SK-N-SH treated with all-trans-retinoic acid at 6 μM for 48 hours (cell line): ENCODE measurements around the gene PABPC1L.

Experiments used
- ATAC-seq: fragments of 200-7000 bp; cut with Tn5 transposase; 3 replicates; pipeline ENCODE4 v1.9.1; 2020; ENCODE audit warnings: mild to moderate bottlenecking, moderate library complexity
- ARNTL ChIP-seq: fragments of 450-650 bp; formaldehyde crosslinking; IDR thresholded peaks from 2 replicates; pipeline ENCODE4 v1.5.0; 2020; ENCODE audit warnings: low read depth, mild to moderate bottlenecking, moderate library complexity, borderline replicate concordance
- BACH2 ChIP-seq: fragments of 250-450 bp; sonication (Bioruptor Pico); IDR thresholded peaks from 2 replicates; pipeline ENCODE4 v1.9.0; 2021; ENCODE audit warnings: mild to moderate bottlenecking, borderline replicate concordance
- CSDC2 ChIP-seq: fragments of 250-450 bp; sonication (Bioruptor Pico); IDR thresholded peaks from 2 replicates; pipeline ENCODE4 v1.5.0; 2020; ENCODE audit warnings: mild to moderate bottlenecking, moderate library complexity
- ESRRG ChIP-seq: fragments of 250-450 bp; sonication (Bioruptor Pico); IDR thresholded peaks from 2 replicates; pipeline ENCODE4 v1.6.1; 2021; ENCODE audit warnings: mild to moderate bottlenecking
- GLIS3 ChIP-seq: fragments of 250-450 bp; sonication (Bioruptor Pico); IDR thresholded peaks from 2 replicates; pipeline ENCODE4 v1.5.0; 2020; ENCODE audit warnings: mild to moderate bottlenecking, moderate library complexity
- ISL1 ChIP-seq: fragments of 250-450 bp; sonication (Bioruptor Pico); IDR thresholded peaks from 2 replicates; pipeline ENCODE4 v2.1.2; 2022; ENCODE audit warnings: mild to moderate bottlenecking, moderate library complexity
- OSR1 ChIP-seq: fragments of 250-450 bp; sonication (Bioruptor Pico); IDR thresholded peaks from 2 replicates; pipeline ENCODE4 v1.8.0; 2022; ENCODE audit warnings: moderate library complexity, mild to moderate bottlenecking, inconsistent platforms
- POU6F1 ChIP-seq: fragments of 250-450 bp; sonication (Bioruptor Pico); IDR thresholded peaks from 2 replicates; pipeline ENCODE4 v1.8.0; 2021; ENCODE audit warnings: low read depth, mild to moderate bottlenecking, moderate library complexity, borderline replicate concordance
- PPARA ChIP-seq: fragments of 250-450 bp; sonication (Bioruptor Pico); IDR thresholded peaks from 2 replicates; pipeline ENCODE4 v1.5.0; 2020; ENCODE audit warnings: mild to moderate bottlenecking, borderline replicate concordance
- RARB ChIP-seq: fragments of 250-450 bp; sonication (Bioruptor Pico); IDR thresholded peaks from 2 replicates; pipeline ENCODE4 v1.8.0; 2021; ENCODE audit warnings: mild to moderate bottlenecking, moderate library complexity
- SNAI2 ChIP-seq: fragments of 250-450 bp; sonication (Bioruptor Pico); IDR thresholded peaks from 2 replicates; pipeline ENCODE4 v1.5.0; 2020; ENCODE audit warnings: mild to moderate bottlenecking, moderate library complexity
- TCF4 ChIP-seq: fragments of 250-450 bp; sonication (Bioruptor Pico); IDR thresholded peaks from 2 replicates; pipeline ENCODE4 v1.8.0; 2021; ENCODE audit warnings: mild to moderate bottlenecking, moderate library complexity, borderline replicate concordance
- TOX ChIP-seq: fragments of 250-450 bp; sonication (Bioruptor Pico); IDR thresholded peaks from 2 replicates; pipeline ENCODE4 v1.8.0; 2021; ENCODE audit warnings: mild to moderate bottlenecking, moderate library complexity, borderline replicate concordance
- TSHZ2 ChIP-seq: fragments of 250-450 bp; sonication (Bioruptor Pico); IDR thresholded peaks from 2 replicates; pipeline ENCODE4 v1.5.0; 2020; ENCODE audit warnings: mild to moderate bottlenecking, moderate library complexity
- ZC3H10 ChIP-seq: fragments of 250-450 bp; sonication (Bioruptor Pico); IDR thresholded peaks from 2 replicates; pipeline ENCODE4 v1.5.1; 2021; ENCODE audit warnings: mild to moderate bottlenecking, moderate library complexity
- ZFP3 ChIP-seq: fragments of 250-450 bp; sonication (Bioruptor Pico); IDR thresholded peaks from 2 replicates; pipeline ENCODE4 v1.5.0; 2020; ENCODE audit warnings: mild to moderate bottlenecking, moderate library complexity
- ZFP30 ChIP-seq: fragments of 450-650 bp; formaldehyde crosslinking; IDR thresholded peaks from 2 replicates; pipeline ENCODE4 v1.5.0; 2022; ENCODE audit warnings: mild to moderate bottlenecking, moderate library complexity
- ZNF8 ChIP-seq: fragments of 450-650 bp; formaldehyde crosslinking; IDR thresholded peaks from 2 replicates; pipeline ENCODE4 v1.5.0; 2020; ENCODE audit warnings: mild to moderate bottlenecking, moderate library complexity
- TF ChIP-seq, protein P1 (sequence below): fragments of 250-450 bp; sonication (Bioruptor Pico); IDR thresholded peaks from 2 replicates; pipeline ENCODE4 v1.8.0; 2020; ENCODE audit warnings: mild to moderate bottlenecking, moderate library complexity, borderline replicate concordance
- TF ChIP-seq, protein P2 (sequence below): fragments of 250-450 bp; sonication (Bioruptor Pico); IDR thresholded peaks from 2 replicates; pipeline ENCODE4 v1.5.1; 2021; ENCODE audit warnings: mild to moderate bottlenecking, moderate library complexity
- TF ChIP-seq, protein P3 (sequence below): fragments of 250-450 bp; sonication (Bioruptor Pico); IDR thresholded peaks from 2 replicates; pipeline ENCODE4 v1.5.1; 2020; ENCODE audit warnings: low read depth, mild to moderate bottlenecking, moderate library complexity

The PABPC1L gene

DNA sequence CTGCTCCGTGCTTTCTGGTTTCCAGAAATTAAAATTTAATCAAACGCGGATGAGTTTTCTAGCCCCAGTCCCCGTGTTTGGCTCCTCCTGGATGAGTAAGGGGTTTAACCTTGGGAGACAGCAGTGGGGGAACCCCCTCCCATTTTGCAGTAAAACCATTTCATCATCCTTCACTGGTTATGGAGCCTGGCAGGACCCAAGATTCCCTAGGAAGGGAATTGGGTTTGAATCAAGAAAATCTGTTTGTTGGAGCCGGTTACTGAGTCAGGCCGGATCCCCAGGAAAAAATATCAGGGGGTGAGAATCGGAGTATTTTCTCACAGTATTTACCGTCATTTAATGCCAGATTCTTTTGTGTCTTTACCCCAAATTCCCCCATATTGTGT lies 23.6 kb upstream of the PABPC1L start:
- no peak for ATAC-seq
- TF ChIP-seq ISL1 (CRISPR knock-in tag) (no peak), TCF4 (no peak), CSDC2 (CRISPR knock-in tag) (no peak), ARNTL (CRISPR knock-in tag) (no peak), ZFP3 (CRISPR knock-in tag) (no peak), BACH2 (CRISPR knock-in tag) (no peak), SNAI2 (CRISPR knock-in tag) (no peak), ZNF8 (no peak), TSHZ2 (CRISPR knock-in tag) (no peak), TOX (CRISPR knock-in tag) (no peak), GLIS3 (CRISPR knock-in tag) (no peak), PPARA (CRISPR knock-in tag) (no peak), ESRRG (CRISPR knock-in tag) (no peak), OSR1 (CRISPR knock-in tag) (no peak), RARB (CRISPR knock-in tag) (no peak), ZC3H10 (CRISPR knock-in tag) (no peak), ZFP30 (CRISPR knock-in tag) (no peak)
- TF ChIP-seq, protein P1, sequence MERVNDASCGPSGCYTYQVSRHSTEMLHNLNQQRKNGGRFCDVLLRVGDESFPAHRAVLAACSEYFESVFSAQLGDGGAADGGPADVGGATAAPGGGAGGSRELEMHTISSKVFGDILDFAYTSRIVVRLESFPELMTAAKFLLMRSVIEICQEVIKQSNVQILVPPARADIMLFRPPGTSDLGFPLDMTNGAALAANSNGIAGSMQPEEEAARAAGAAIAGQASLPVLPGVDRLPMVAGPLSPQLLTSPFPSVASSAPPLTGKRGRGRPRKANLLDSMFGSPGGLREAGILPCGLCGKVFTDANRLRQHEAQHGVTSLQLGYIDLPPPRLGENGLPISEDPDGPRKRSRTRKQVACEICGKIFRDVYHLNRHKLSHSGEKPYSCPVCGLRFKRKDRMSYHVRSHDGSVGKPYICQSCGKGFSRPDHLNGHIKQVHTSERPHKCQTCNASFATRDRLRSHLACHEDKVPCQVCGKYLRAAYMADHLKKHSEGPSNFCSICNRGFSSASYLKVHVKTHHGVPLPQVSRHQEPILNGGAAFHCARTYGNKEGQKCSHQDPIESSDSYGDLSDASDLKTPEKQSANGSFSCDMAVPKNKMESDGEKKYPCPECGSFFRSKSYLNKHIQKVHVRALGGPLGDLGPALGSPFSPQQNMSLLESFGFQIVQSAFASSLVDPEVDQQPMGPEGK (CRISPR knock-in tag) = no peak
- TF ChIP-seq, protein P2, sequence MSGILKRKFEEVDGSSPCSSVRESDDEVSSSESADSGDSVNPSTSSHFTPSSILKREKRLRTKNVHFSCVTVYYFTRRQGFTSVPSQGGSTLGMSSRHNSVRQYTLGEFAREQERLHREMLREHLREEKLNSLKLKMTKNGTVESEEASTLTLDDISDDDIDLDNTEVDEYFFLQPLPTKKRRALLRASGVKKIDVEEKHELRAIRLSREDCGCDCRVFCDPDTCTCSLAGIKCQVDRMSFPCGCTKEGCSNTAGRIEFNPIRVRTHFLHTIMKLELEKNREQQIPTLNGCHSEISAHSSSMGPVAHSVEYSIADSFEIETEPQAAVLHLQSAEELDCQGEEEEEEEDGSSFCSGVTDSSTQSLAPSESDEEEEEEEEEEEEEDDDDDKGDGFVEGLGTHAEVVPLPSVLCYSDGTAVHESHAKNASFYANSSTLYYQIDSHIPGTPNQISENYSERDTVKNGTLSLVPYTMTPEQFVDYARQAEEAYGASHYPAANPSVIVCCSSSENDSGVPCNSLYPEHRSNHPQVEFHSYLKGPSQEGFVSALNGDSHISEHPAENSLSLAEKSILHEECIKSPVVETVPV (CRISPR knock-in tag) = no peak
- TF ChIP-seq, protein P3, sequence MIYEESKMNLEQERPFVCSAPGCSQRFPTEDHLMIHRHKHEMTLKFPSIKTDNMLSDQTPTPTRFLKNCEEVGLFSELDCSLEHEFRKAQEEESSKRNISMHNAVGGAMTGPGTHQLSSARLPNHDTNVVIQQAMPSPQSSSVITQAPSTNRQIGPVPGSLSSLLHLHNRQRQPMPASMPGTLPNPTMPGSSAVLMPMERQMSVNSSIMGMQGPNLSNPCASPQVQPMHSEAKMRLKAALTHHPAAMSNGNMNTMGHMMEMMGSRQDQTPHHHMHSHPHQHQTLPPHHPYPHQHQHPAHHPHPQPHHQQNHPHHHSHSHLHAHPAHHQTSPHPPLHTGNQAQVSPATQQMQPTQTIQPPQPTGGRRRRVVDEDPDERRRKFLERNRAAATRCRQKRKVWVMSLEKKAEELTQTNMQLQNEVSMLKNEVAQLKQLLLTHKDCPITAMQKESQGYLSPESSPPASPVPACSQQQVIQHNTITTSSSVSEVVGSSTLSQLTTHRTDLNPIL (CRISPR knock-in tag) = no peak

DNA sequence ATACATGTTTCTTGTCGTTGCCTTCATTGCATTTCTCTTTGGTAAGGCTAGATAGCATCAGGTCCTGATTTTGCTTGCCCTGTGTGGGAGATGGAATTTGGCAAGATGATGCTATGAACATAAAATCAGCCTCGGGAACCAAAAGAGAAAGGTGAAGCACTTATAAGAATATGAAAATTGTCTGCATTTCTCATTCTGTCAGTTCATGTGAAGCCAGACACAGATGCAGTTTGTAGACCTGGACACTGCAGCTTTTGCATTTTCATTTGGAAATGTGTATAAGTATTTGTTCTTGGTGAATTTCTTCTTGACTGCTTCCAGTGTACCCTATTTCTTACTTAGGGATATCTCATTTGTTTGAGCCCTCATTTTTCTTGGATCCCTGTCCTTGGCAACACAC lies 23.0 kb upstream of the PABPC1L start:
- ATAC-seq = no peak
- TF ChIP-seq SNAI2 (CRISPR knock-in tag) (no peak), PPARA (CRISPR knock-in tag) (no peak)
- TF ChIP-seq, protein P3 (CRISPR knock-in tag) = no peak
- TF ChIP-seq, all 23 proteins: peak for 0

DNA sequence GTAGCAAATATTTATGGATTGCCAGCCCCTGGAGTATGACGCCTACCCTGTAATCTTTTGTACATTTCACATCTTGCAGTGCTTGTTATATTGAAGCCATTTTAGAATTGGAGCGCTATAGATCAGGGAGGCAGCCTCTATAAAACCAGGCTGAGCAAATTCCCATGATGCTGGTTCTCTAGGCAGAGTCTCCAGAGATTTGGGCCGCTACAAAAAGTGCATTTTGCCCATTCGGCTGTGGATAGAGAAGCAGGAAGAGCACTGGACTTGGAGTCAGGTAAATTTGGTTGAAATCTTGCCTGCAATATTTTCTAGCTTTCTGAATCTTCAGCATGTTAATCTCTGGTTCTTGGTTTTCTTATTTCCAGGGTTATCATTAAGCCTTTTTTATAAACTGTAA lies 22.4 kb upstream of the PABPC1L start:
- TF ChIP-seq SNAI2 (CRISPR knock-in tag) = no peak
- no peak for TF ChIP-seq ESRRG (CRISPR knock-in tag)
- TF ChIP-seq GLIS3 (CRISPR knock-in tag) = no peak
- no peak for TF ChIP-seq POU6F1
- TF ChIP-seq ISL1 (CRISPR knock-in tag) = no peak
- no peak for TF ChIP-seq TSHZ2 (CRISPR knock-in tag)
- TF ChIP-seq, protein P3 (CRISPR knock-in tag) = no peak
- TF ChIP-seq CSDC2 (CRISPR knock-in tag) = no peak
- no peak for TF ChIP-seq ZFP30 (CRISPR knock-in tag)
- TF ChIP-seq RARB (CRISPR knock-in tag) = no peak
- no peak for TF ChIP-seq ARNTL (CRISPR knock-in tag)

More for the DNA sequence above, 22.4 kb upstream of the PABPC1L start:
- no peak for ATAC-seq
